ENCODE data around the gene PTPRG.

PTPRG gene

GRCh38 chr3:61983479-61983878 is 422.1 kb downstream of the PTPRG start:
- DNase-seq = no peak

- DNase-seq = no peak
Measured at GRCh38 chr3:61985020-61985419, 423.6 kb downstream of the PTPRG start.

- DNase-seq = no peak
Measured at GRCh38 chr3:61986473-61986872, 425.1 kb downstream of the PTPRG start.

DNA sequence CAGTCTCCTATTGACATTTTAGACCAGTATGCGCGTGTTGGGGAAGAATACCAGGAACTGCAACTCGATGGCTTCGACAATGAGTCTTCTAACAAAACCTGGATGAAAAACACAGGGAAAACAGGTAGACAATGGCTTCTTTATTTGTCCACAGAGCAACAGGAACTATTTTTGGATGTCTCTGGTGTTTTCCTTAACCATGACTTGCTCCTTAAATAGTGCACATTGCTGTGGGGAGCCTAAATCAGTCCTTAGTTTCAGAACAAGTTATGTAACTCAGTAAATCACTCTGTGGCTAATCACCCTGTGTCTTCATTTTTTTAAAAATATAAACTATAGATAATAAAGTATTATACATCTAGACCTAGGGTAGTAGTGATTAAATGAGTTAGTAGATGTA is 428.3 kb downstream of the PTPRG start:
- DNase-seq = no peak

DNA sequence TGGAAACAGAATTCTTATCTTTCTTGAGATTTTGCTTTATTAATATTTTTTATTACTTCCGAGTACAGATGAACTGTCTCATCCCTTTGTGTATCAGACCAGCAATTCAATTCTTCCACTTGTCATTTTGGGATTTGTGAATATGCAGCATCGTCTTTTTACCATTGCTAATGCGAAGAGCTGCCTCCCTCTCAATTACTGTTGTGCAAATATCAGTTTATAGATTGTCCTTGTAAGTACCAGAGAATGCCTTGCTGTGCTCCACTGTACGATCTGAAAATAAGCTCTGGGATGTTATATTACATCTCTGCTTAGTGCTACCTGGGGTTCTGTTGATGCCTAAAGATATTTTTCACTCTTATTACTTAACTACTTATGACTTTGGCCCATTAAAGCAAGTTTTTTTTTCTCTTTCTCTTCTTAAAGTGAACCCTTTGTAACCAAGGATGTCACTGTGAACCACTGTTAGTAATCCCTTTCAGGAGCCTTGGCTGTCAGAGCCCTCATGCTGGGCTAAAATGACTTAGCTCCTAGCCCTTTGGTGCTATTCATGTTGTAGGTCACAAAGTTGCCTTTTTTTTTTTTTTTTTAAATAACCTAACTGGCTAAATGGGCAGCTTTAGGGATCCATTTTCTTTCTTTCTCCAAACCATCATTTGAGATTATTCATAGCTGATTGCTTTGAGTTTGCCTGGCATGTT is 429.1 kb downstream of the PTPRG start:
- no peak for DNase-seq

GRCh38 chr3:61991706-61992105 is 430.3 kb downstream of the PTPRG start:
- no peak for DNase-seq

- DNase-seq = no peak
Measured at GRCh38 chr3:61996366-61996765, 435.0 kb downstream of the PTPRG start.

DNA sequence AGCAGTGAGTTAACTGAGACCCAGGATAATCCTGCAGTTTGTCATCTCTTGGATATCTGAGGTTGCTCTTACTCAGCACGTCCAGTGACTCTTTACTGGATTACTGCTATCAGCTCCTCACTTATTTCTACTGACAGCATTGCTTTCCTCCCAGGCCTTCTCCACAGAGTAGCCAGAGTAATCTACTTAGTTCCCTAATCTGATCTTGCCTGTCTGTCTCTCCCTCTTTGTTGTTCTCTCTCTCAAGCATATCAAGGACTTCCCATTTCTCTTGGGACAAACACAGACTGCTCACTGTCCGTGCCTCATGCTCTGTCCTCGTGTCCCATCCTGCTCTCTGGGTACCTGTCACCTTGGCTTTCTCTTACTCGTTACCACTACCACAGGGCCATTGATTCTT is 435.7 kb downstream of the PTPRG start:
- no peak for DNase-seq

- no peak for DNase-seq
Measured at GRCh38 chr3:62003835-62004234, 442.5 kb downstream of the PTPRG start.

DNA sequence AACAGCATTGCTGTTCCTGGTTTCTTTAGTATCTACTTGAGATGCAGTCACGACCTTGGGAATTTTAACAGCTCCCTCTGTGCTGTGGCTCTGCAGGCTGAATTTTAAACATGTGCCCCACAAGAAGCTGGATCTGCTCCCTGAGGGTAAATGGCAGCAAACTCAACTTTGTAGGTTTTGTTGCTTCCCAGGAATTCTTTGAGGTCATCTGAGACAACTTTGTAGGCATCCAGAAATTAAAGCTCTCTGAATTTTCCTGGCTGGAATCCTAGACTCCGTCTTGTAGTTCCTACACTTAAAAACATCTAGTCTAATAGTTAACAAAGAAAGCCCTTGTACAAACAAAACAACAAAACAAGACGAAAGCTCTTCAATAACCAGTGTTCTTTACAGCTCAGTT is 445.7 kb downstream of the PTPRG start:
- no peak for DNase-seq

- no peak for DNase-seq
Measured at GRCh38 chr3:62010989-62011388, 449.6 kb downstream of the PTPRG start.

DNA sequence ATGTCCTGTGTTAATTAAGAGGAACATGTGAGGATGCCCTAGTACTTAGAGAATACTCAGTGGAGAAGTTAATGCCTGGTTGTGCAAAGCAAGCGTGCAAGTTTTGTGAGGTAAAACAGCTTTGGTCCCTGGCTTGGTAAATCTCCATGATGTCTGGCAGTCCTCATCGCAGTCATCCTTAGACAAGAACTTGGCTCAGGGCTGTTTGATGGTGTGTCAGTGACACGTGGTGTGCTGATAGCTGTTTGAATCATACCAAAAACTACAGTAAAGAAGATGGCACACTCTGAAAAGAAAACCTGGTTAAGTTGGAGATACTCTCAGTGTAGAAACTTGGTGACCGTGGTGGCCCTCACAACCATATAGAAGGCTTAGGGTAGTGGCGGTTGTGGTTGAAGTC is 450.3 kb downstream of the PTPRG start:
- no peak for DNase-seq

GRCh38 chr3:62013951-62014350 is 452.6 kb downstream of the PTPRG start:
- no peak for DNase-seq

DNA sequence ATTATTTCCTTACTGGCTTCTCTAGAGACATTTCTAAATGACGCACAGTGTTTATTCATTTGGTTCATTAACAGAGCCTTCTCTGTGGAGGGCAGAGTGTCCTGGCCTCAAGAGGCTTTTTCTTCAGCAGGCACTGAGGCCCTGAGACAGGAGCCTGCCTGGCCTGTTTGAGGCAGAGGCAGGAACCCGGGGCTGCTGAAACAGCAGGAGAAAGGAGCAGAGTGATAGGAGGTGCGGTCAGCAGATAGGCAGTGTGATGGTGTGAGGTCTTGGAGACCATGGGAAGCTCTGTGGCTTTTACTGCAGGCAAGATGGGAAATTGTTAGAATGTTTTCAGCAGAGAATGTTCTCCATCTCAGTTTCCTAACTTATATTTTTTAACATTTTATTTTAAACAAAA is 453.7 kb downstream of the PTPRG start:
- no peak for DNase-seq

DNA sequence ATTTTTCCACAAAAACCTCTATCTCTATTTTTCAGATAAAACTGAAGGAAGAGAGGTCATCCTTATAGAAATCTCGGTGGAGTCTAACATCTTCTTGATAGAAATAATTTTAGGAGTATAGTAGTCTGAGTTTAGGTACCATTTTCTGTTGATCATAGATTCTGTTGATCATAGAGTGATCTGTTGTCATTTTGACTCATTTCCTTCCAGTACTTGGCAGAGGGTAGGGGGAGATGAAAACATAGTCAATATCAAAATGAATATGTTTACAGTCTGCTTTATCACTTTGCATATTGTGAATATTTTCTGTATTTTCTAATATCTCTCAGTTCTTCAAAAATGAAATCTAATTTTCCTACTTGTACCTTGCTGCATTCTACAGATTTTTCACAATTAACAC is 458.5 kb downstream of the PTPRG start:
- DNase-seq = no peak

DNA sequence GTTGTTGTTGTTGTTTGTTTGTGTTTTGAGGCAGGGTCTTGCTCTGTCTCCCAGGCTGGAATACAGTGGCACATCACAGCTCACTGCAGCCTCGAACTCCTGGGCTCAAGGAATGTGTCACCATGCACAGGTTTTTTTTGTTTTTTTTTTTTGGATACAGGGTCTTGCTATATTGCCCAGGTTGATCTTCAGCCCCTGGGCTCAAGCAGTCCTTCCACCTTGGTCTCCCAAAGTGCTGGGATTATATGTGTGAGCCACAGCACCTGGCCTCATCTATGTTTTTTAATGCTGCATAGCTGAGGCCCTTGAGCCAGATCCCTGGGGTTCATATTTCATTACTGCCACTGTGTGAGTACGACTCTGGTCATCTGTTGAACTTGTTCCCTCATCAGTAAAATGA is 459.3 kb downstream of the PTPRG start:
- DNase-seq = no peak

- no peak for DNase-seq
Measured at GRCh38 chr3:62022312-62022711, 460.9 kb downstream of the PTPRG start.

GRCh38 chr3:62024882-62025281 is 463.5 kb downstream of the PTPRG start:
- no peak for DNase-seq

DNA sequence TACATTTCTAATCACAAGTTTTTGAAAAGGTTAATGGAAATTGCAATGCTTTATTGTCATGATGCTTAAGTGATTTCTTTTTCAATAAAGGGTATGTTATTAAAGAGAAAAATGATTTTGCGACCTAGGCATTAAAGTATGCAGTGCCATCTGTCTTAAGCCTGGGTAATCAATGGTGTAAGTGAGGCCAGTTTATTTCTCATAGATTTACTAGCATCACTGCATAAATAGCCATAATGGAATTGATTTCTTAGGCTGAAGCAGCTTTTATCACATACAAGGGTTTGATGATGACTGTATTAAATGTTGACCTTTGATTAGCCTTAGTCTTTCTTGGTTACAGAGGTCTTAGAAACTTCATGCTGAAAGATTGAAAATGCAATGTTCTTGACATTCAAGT is 464.5 kb downstream of the PTPRG start:
- DNase-seq = no peak

GRCh38 chr3:62027241-62027640 is 465.9 kb downstream of the PTPRG start:
- no peak for DNase-seq

- DNase-seq = no peak
Measured at GRCh38 chr3:62027796-62028195, 466.4 kb downstream of the PTPRG start.

GRCh38 chr3:62028236-62028635 is 466.9 kb downstream of the PTPRG start:
- DNase-seq = no peak

- DNase-seq = no peak
Measured at GRCh38 chr3:62032738-62033137, 471.4 kb downstream of the PTPRG start.

GRCh38 chr3:62035402-62036057 is 474.2 kb downstream of the PTPRG start:
- no peak for DNase-seq

DNA sequence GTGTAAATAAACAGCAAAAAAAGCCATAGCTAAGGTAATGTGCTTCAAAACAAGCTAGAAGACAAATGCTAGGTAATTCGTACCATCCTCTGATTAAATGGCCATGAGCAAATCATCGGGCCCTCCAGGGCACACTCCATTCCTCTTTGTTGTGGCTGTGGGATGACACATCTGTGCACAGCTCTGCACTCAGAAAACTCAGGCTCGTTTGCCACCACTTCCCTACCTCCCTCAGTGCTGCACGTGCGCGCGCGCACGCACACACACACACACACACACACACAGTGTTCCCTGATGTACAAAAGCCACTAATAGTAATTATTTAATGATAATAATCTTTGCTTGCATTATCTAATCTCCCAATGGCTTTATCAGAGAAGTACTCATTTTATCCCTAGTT is 475.4 kb downstream of the PTPRG start:
- DNase-seq = no peak
